Fibroblast of pulmonary artery (primary cell): ENCODE measurements around the gene FBXL13.
A peak's percentile ranks its signal among the peaks of the same experiment; 100 is the strongest.

Experiments used
- DNase-seq: peaks from one replicate; pipeline ENCODE4 v3.0.0-alpha.2; 2010; ENCODE audit warnings: low read depth
- H3K4me3 ChIP-seq: replicated peaks from 2 replicates; pipeline ENCODE4 v1.5.1; 2011; ENCODE audit warnings: low read depth, mild to moderate bottlenecking, control low read depth, low read length, moderate library complexity
- TF ChIP-seq, protein P1 (sequence below): IDR thresholded peaks from 2 replicates; pipeline ENCODE4 v1.5.1; 2011; ENCODE audit warnings: mild to moderate bottlenecking, control low read depth, low read length, inconsistent platforms; ENCODE audit errors: missing control alignments

FBXL13 gene

DNA sequence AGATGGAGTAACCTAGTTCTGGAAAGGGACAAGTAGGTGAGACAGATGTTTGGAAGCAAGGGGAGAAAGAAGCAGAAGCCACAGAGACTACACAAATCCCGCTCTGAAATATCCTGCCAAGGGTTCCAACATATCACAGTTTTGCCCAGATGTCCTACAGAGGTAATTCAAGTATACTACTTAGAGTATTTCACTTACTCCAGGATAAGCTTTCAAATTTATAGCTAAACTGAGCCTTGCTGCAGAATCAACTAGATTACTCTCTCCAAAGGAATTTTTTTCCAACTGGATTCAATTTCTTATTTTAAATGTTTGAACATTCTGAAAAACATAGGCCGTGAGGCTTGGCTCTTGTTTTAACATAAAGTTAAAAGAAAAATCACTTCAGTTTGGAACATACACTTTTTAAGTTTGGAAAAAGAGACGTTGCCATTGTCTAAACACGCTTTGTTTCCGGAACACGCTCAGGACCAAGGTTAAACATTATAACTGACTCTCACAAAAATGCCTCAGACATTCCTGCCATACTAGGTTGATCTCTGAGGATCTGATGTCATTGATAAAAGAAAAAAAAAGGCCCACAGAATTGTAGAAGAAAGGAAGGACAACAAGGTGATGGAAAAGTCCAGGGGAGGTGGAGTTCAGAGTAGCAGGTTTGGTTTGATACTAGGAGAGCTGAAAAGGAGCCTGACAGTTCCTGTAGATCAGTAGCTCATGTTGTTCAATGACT is 251.0 kb downstream of the FBXL13 start:
- DNase-seq: no peak
- TF ChIP-seq, protein P1, sequence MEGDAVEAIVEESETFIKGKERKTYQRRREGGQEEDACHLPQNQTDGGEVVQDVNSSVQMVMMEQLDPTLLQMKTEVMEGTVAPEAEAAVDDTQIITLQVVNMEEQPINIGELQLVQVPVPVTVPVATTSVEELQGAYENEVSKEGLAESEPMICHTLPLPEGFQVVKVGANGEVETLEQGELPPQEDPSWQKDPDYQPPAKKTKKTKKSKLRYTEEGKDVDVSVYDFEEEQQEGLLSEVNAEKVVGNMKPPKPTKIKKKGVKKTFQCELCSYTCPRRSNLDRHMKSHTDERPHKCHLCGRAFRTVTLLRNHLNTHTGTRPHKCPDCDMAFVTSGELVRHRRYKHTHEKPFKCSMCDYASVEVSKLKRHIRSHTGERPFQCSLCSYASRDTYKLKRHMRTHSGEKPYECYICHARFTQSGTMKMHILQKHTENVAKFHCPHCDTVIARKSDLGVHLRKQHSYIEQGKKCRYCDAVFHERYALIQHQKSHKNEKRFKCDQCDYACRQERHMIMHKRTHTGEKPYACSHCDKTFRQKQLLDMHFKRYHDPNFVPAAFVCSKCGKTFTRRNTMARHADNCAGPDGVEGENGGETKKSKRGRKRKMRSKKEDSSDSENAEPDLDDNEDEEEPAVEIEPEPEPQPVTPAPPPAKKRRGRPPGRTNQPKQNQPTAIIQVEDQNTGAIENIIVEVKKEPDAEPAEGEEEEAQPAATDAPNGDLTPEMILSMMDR: no peak
- H3K4me3 ChIP-seq: no peak overlapping the region

DNA sequence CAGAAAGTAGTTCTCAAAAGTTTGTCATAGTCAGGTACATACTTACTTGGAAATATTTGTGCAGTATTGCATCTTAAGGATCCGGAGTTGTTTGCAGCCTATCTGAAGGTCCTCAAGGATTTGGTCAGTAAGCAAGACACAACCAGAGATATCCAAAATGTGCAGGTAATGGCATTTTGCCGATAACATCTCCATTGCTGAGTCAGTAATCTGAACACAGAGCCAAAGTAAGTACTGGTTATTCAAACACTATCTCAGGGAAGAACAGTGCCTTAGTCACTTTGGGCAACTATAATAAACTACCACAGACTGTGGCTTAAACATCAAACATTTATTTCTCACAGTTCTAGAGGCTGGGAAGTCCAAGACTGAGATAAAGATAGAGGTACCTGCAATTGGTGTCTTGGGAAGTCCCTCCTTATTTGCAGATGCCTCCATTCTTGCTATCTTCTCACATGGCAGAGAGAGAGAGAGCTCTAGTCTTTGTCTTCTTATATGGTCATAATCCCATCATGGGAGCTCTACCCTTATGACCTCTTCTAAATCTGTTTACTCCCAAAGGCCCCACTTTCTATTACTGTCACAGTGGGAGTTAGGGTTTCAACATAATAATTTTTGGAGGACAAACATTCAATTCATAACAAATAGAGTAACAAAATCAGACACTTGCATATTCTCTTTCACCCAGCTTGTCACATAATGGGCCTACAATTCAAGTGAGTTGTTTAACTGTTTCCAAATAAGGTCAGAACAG is 252.4 kb downstream of the FBXL13 start:
- H3K4me3 ChIP-seq: no peak overlapping the region
- TF ChIP-seq, protein P1: no peak
- no peak for DNase-seq

DNA sequence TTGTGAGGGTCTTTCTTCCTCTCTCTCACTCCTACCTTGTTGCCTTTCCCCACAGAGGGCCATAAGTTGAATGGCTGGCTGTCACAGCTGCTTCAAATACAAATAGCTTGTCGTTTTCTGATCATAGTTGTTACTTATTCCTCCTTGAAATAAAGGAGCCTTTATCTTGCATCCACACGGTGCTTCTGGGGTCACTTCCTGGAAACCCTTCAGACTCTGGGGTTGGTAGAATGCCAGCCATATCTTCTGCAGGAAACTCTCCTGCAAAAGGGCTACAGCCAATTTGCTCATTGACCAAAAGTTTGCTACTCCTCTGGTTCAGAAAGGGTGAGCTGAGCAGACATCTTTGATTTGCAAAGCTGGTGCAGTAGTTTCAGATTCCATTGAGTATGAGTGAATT is 255.4 kb downstream of the FBXL13 start:
- H3K4me3 ChIP-seq: no peak overlapping the region
- DNase-seq: peak; percentile 24
- TF ChIP-seq, protein P1: no peak

DNA sequence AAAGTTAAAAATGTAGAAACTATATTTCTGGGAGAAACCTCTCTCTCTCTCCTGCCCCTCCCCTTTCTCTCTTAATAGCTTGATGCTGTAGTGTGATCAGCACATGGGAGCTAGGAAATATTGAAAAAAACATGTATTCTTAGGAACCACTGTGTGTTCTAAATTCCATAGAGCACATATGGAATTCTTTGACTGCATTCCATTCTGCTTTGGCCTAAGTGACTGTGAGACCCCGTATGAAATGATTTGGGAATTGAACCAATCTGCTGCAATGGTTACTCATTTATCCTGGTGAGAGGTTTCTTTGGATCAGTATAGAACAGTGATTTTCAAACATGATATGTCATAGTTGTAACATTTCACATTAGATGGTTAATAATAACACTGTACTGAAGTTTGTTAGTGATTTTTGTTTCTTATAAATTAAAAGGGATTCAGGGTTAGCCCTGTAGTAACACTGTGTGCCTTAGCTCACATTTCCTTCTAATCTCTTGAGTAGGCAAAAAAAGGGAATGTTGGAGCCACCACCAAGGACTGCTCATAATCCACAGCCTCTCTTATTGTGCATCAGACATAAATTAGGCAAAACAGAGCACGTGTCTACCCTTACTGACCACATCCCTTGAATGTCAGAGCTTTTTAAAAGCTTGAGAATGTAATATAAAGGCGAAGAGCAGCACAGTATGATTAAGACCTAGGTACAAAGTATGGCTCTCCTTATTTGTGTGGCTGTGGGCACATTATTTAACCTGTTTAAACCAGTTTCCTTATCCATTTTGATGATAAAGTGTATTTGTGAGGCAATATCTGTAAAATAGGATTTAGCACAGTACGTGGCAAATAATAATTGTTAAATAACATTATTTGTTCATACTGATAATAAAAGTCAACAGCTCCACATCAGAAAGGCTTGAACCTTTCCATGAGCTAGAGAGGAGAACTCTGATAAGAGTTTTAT is 256.7 kb downstream of the FBXL13 start:
- H3K4me3 ChIP-seq: no peak overlapping the region
- no peak for DNase-seq
- TF ChIP-seq, protein P1: no peak

DNA sequence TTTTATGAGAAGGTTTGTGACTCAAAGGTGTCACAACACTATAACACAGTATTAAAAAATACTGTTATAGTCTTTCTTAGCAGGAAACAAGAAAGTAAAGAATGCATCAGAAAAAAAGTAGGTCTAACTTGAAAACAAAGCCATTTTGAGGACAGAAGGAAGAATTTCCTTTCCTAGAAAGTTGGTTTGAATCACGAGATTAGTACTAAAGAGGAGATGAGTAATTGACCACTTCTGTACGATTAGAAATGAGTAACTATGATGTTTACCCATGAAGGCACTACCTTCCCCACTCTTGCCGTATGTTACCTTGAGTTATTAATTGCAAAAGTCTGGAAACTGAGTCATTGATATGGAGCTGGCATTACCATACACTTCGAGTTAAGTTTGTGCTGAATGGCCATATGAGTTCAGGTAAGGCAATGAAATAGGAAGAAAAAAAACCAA is 260.5 kb downstream of the FBXL13 start:
- no peak overlapping the region for H3K4me3 ChIP-seq
- TF ChIP-seq, protein P1: no peak
- DNase-seq: peak; percentile 74

DNA sequence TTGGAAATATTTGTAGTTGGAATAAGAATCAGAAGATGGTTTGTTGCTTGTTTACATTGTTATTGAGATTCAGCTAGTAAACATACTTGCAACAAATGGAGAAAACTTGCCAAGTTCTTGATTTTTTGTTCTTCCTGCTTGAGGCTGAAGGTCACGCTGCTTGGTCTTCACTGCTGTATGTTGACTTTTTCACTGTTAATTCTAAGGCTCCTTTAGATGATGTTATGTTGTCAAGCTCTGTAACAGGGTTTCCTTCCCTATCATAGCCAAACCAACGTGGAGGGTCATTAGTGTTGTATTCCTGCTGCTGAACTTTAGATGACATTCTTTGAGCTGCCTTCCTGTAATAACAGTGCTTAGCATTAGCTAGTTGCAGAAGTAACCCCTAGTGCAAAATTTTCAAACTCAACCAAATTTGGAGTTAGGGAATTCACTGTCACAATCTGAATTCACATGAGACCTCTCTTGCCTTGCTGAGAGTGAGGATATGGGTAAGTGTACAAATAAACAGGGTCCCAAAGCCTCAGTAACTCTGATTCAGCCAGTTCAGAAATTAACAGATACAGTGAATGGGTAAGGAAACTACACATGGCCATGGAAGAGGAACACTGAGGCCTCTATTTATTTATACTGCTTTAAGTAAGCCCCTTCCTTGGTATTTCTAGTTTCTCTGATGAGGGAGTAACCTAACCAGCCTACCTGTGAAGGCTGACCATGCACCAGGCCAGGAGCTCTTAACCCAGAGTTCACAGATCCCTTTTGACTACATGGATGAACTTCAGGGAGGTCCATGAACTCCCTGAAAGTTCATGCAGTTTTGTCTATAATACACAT is 261.2 kb downstream of the FBXL13 start:
- TF ChIP-seq, protein P1: no peak
- DNase-seq: no peak

More for the DNA sequence above, 261.2 kb downstream of the FBXL13 start:
- no peak overlapping the region for H3K4me3 ChIP-seq
